Measurements from ENCODE around the gene MMP15. TPM values are rescaled to one million over a fixed set of nuclear protein-coding genes. Genes with fewer than 3 reads are reported as not detected.

Gene MMP15
- total and polyA plus RNA-seq, 2 of the 13 experiments (the other 11 are each of a cell fraction or from before 2014, with no cell fraction given), result 35.2 to 44.9 TPM

DNA sequence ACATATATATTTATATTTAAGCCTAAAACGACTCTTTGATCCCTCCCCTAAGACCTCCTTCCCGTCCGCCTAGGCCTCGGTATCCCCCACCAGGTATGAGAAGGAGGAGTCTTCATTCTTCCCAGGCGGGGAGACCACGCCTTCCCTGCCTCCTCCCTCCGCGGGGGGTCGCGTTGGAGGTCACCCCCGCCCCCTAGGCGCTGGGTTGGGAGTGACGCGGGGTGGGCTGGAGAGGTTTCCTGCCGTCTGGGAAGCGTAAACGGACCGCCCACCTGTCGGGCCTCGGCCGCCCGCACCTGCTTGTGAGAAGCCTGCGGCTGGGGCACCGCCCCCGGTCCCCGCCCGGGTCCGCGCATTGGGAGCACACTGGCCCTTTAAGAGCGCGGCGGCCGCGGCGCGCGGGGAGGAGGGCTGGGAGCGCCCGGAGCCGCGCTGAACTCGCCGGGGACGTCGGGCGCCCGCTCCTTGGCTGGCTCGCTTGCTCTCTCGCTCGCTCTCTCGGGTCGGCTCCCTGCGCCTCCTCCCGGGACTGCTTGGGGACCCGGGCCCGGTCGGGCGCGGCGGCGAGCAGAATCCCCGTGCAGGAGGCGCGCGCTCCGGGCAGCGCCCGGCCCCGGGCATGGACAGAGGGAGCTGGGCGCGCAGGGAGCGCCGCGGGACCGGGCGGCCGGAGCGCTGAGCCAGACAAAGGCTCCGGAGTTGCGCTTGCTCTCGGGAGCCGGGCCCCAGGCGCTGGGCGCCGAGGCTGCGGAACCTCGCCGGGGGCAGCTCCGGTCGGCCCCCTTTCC is at the start of gene MMP15 (continued):
- TF ChIP-seq SNAPC4 (CRISPR knock-in tag; IDR thresholded peaks at IDR 0.05) (no peak), CCDC6 (CRISPR knock-in tag; IDR thresholded peaks at IDR 0.05) (peak; percentile 91), ZBTB7A (CRISPR knock-in tag; IDR thresholded peaks at IDR 0.05) (peak; percentile 95), ZNF431 (CRISPR knock-in tag; IDR thresholded peaks at IDR 0.05; ENCODE audit: borderline replicate concordance, low read depth) (peak; percentile 83; the same call in 1 of the 2 replicates), GPBP1L1 (CRISPR knock-in tag; IDR thresholded peaks at IDR 0.05) (no peak), ZNF703 (CRISPR knock-in tag; IDR thresholded peaks at IDR 0.05; ENCODE audit: borderline replicate concordance) (0 out of 2 replicates have a peak, but pooled peaks have one; percentile 10), NFE2 (CRISPR knock-in tag; IDR thresholded peaks at IDR 0.05) (no peak), MAFG (CRISPR knock-in tag; IDR thresholded peaks at IDR 0.05) (no peak), FOSL2 (CRISPR knock-in tag; IDR thresholded peaks at IDR 0.05) (peak; percentile 26; the same call in 1 of the 2 replicates), YEATS4 (CRISPR knock-in tag; IDR thresholded peaks at IDR 0.05; ENCODE audit: borderline replicate concordance) (peak; percentile 79), ZNF350 (CRISPR knock-in tag; IDR thresholded peaks at IDR 0.05; ENCODE audit: borderline replicate concordance, low read depth) (peak; percentile 33), ZNF224 (CRISPR knock-in tag; IDR thresholded peaks at IDR 0.05) (no peak), SIX4 (CRISPR knock-in tag; IDR thresholded peaks at IDR 0.05) (no peak), KDM2A (CRISPR knock-in tag; IDR thresholded peaks at IDR 0.05; ENCODE audit: borderline replicate concordance, low read depth) (peak; percentile 51), ATF4 (CRISPR knock-in tag; IDR thresholded peaks at IDR 0.05) (no peak), HMGXB4 (CRISPR knock-in tag; IDR thresholded peaks at IDR 0.05; ENCODE audit: borderline replicate concordance in 1 of 2, low read depth in 1 of 2) (peak in 1 of 2 experiments; percentile 32; a peak in 2 of 4 replicates)
- TF ChIP-seq, protein P1, sequence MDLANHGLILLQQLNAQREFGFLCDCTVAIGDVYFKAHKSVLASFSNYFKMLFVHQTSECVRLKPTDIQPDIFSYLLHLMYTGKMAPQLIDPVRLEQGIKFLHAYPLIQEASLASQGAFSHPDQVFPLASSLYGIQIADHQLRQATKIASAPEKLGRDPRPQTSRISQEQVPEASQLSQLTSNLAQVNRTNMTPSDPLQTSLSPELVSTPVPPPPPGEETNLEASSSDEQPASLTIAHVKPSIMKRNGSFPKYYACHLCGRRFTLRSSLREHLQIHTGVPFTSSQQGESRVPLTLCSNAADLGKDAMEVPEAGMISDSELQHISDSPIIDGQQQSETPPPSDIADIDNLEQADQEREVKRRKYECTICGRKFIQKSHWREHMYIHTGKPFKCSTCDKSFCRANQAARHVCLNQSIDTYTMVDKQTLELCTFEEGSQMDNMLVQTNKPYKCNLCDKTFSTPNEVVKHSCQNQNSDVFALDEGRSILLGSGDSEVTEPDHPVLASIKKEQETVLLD (CRISPR knock-in tag; IDR thresholded peaks at IDR 0.05; ENCODE audit: low read depth), result peak; percentile 6; the same call in 1 of the 2 replicates

All from HepG2 (cell line).